OCI-LY7 (cell line): ENCODE data around the gene NAV3. TPM values are rescaled to one million over a fixed set of nuclear protein-coding genes. Genes with fewer than 3 reads are reported as not detected.
A peak's percentile ranks its signal among the peaks of the same experiment; 100 is the strongest.

Experiments used
- BruUV-seq: library from RNA; stranded (reverse); fragments of 400-500 nt; replicated peaks from 2 replicates; lab custom pipeline; 2021; lab: Mats Ljungman, UMichigan
- CTCF ChIA-PET: fragments of 300-600 bp; sonication (Branson Sonifier 250); formaldehyde crosslinking; loops from one replicate; lab custom pipeline; 2022; ENCODE audit warnings: antibody characterized with exemption; ENCODE audit not compliant: unreplicated experiment; lab: Charles Lee
- POLR2A ChIA-PET: fragments of 300-600 bp; sonication (Branson Sonifier 250); formaldehyde crosslinking; loops from one replicate; lab custom pipeline; 2022; ENCODE audit warnings: antibody characterized with exemption; lab: Charles Lee
- DNase-seq: peaks from one replicate; pipeline ENCODE4 v3.0.0-alpha.2; 2015; ENCODE audit warnings: low spot score
- H2AFZ ChIP-seq: fragments of 200-600 bp; sonication (generic), shearing (Covaris generic); 2 replicates; pipeline ENCODE4 v1.6.1; 2014; ENCODE audit warnings: mild to moderate bottlenecking, antibody characterized with exemption, low read length, moderate library complexity
- H3K27ac ChIP-seq: fragments of 200-600 bp; sonication (generic); 2 replicates; pipeline ENCODE4 v1.5.1; 2014; ENCODE audit warnings: mixed run types, low read depth, mild to moderate bottlenecking, moderate library complexity, low read length, inconsistent platforms; ENCODE audit not compliant: poor library complexity, severe bottlenecking
- H3K36me3 ChIP-seq: fragments of 200-600 bp; sonication (generic); 2 replicates; pipeline ENCODE4 v1.6.1; 2014; ENCODE audit warnings: mild to moderate bottlenecking, antibody characterized with exemption, low read length, moderate library complexity, mixed read lengths; ENCODE audit not compliant: insufficient read depth
- H3K4me1 ChIP-seq: fragments of 200-600 bp; sonication (generic); 2 replicates; pipeline ENCODE4 v1.5.1; 2014; ENCODE audit warnings: mild to moderate bottlenecking, low read length; ENCODE audit not compliant: insufficient read depth, poor library complexity, severe bottlenecking
- H3K4me2 ChIP-seq: fragments of 200-600 bp; sonication (generic); 2 replicates; pipeline ENCODE4 v1.6.1; 2014; ENCODE audit warnings: mild to moderate bottlenecking, low read length
- H3K4me3 ChIP-seq: fragments of 200-600 bp; sonication (generic); 2 replicates; pipeline ENCODE4 v1.5.1; 2014; ENCODE audit warnings: mild to moderate bottlenecking, low read depth, low read length; ENCODE audit not compliant: poor library complexity, severe bottlenecking
- H3K79me2 ChIP-seq: fragments of 200-600 bp; sonication (generic); 2 replicates; pipeline ENCODE4 v1.6.1; 2016; ENCODE audit warnings: low read depth, mild to moderate bottlenecking, low read length, moderate library complexity, mixed read lengths; ENCODE audit not compliant: insufficient read depth
- H3K9me2 ChIP-seq: fragments of 200-600 bp; sonication (generic); 2 replicates; pipeline ENCODE4 v1.6.1; 2016; ENCODE audit warnings: mild to moderate bottlenecking, low read length, mixed read lengths; ENCODE audit not compliant: insufficient read depth
- H3K9me3 ChIP-seq: fragments of 200-600 bp; sonication (generic); 2 replicates; pipeline ENCODE4 v1.6.1; 2014; ENCODE audit warnings: mild to moderate bottlenecking, mixed run types, low read length, mixed read lengths
- H4K20me1 ChIP-seq: fragments of 200-600 bp; sonication (generic); 2 replicates; pipeline ENCODE4 v1.6.1; 2014; ENCODE audit warnings: mild to moderate bottlenecking, antibody characterized with exemption, low read length, moderate library complexity, mixed read lengths; ENCODE audit not compliant: insufficient read depth
- EZH2phosphoT487 ChIP-seq: fragments of 200-600 bp; sonication (generic); IDR thresholded peaks from 2 replicates; pipeline ENCODE4 v1.6.1; 2018; ENCODE audit warnings: low read depth, borderline replicate concordance, mild to moderate bottlenecking, mixed run types, antibody characterized with exemption, low read length, moderate library complexity, mixed read lengths
- intact Hi-C: fragments of 100-400 bp; cut with micrococcal nuclease; formaldehyde crosslinking; loops from one replicate; pipeline ENCODE4 v1.10.0; 2022; ENCODE audit not compliant: unreplicated experiment
- total RNA-seq, 2 experiments: library from RNA; depleted of rRNA in 1 of 2; stranded (reverse); fragments of >200 nt in 1 of 2; shearing (Covaris generic) in 1 of 2; gene quantifications; 2 replicates each; pipeline ENCODE4 v1.2.3, GENCODE V29; 2014 to 2022
- TF ChIP-seq, protein P1 (sequence below): fragments of 200-600 bp; sonication (generic); conservative IDR thresholded peaks from 2 replicates; pipeline ENCODE4 v1.5.1; 2014; ENCODE audit warnings: mild to moderate bottlenecking, antibody characterized with exemption, low read length, moderate library complexity, mixed read lengths

NAV3 gene
- total RNA-seq, 2 experiments from 2014 or later, result 0.68 to 1.6 TPM

DNA sequence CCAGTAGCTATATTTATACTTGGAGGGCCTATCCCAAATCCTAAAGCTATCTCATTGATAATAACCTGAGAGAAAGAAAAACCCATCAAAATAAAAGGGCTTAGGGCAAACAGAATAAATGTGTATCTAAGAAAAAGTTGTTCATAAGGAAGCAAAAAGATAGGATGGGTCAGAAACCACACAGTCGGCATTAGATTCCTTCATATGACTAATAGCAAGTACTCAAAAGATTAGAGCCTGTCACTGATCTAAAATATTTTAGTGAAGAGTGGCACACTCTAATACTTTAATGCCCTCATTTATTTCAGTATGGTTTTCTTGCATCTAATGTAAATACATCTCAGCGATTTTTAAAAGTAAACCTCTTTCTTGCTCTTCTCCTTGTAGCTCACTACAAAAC is 17.1 kb upstream of the NAV3 start:
- TF ChIP-seq EZH2phosphoT487, result no peak
- TF ChIP-seq, protein P1, sequence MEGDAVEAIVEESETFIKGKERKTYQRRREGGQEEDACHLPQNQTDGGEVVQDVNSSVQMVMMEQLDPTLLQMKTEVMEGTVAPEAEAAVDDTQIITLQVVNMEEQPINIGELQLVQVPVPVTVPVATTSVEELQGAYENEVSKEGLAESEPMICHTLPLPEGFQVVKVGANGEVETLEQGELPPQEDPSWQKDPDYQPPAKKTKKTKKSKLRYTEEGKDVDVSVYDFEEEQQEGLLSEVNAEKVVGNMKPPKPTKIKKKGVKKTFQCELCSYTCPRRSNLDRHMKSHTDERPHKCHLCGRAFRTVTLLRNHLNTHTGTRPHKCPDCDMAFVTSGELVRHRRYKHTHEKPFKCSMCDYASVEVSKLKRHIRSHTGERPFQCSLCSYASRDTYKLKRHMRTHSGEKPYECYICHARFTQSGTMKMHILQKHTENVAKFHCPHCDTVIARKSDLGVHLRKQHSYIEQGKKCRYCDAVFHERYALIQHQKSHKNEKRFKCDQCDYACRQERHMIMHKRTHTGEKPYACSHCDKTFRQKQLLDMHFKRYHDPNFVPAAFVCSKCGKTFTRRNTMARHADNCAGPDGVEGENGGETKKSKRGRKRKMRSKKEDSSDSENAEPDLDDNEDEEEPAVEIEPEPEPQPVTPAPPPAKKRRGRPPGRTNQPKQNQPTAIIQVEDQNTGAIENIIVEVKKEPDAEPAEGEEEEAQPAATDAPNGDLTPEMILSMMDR, result no peak
- no peaks in the 10 kb centered on the region for H3K36me3 ChIP-seq
- H3K4me3 ChIP-seq, result no peak overlapping the region
- no peaks in the 10 kb centered on the region for H3K79me2 ChIP-seq
- no peaks in the 10 kb centered on the region for H3K9me2 ChIP-seq
- H2AFZ ChIP-seq, result peak overlapping the region; percentile 83
- no peak overlapping the region for H3K4me2 ChIP-seq
- H3K27ac ChIP-seq, result no peak overlapping the region
- DNase-seq, result no peak
- H4K20me1 ChIP-seq, result no peaks in the 10 kb centered on the region
- H3K4me1 ChIP-seq, result peaks cover 11% of the 10 kb centered on the region
- ChIA-PET POLR2A (no interaction called here), CTCF (no interaction called here)
- intact Hi-C loops, result no loop called here
- no peaks in the 10 kb centered on the region for H3K9me3 ChIP-seq
- BruUV-seq, result no TSS peak

DNA sequence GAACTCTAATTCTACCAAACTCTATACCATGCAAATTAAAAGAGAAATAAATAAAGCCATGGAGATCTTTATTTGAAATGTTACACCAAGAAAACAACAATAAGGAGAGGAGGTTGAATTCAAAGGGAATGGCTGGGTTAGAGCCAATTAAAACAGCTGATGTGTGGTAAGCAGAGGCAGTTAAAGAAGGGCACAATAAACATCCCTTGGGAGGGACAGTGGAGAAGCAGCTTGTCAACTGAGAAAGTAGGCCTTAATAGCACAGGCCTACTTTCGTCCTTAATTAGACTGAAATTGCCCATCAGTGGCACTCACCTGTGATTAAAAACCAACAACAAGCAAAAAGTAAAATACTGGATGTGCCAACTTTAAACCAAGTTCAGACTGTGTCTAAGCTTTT is 16.3 kb upstream of the NAV3 start:
- intact Hi-C loops, result no loop called here
- ChIA-PET CTCF (no interaction called here), POLR2A (no interaction called here)
- Histone ChIP-seq H3K27ac (no peak overlapping the region), H3K4me3 (no peak overlapping the region), H3K4me1 (peaks cover 11% of the 10 kb centered on the region), H3K79me2 (no peaks in the 10 kb centered on the region), H3K4me2 (no peak overlapping the region), H3K36me3 (no peaks in the 10 kb centered on the region), H4K20me1 (no peaks in the 10 kb centered on the region), H2AFZ (peak overlapping the region; percentile 83), H3K9me3 (no peaks in the 10 kb centered on the region), H3K9me2 (no peaks in the 10 kb centered on the region)
- DNase-seq, result no peak
- BruUV-seq, result no TSS peak
- no peak for TF ChIP-seq EZH2phosphoT487
- TF ChIP-seq, protein P1, result no peak

DNA sequence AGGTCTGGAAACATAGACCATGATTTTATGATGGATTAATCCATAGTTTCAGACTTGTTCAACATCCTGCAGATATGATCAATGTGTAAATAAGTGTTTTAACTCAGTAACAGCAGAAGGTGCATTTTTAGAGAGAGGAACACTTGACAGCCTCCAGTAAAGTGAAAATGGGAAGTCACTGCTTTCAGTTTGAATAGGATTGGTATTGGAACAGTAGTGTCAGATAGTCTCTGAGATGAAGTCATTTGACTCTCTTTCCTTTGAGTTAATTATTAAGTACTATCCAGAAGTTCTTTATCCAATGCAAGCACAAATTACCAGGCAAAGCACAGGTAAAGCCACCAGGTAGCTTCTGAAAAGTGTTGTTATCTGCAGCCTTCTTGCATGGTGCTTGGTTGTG is 14.5 kb upstream of the NAV3 start:
- intact Hi-C loops, result no loop called here
- H3K9me3 ChIP-seq, result no peaks in the 10 kb centered on the region
- TF ChIP-seq, protein P1, result no peak
- TF ChIP-seq EZH2phosphoT487, result no peak
- H3K4me1 ChIP-seq, result peaks cover 11% of the 10 kb centered on the region
- no peak overlapping the region for H2AFZ ChIP-seq
- no TSS peak for BruUV-seq
- no peaks in the 10 kb centered on the region for H3K36me3 ChIP-seq
- H4K20me1 ChIP-seq, result no peaks in the 10 kb centered on the region
- CTCF ChIA-PET, result no interaction called here
- no peak overlapping the region for H3K4me2 ChIP-seq
- no peak overlapping the region for H3K4me3 ChIP-seq
- DNase-seq, result no peak
- POLR2A ChIA-PET, result interaction anchor here (1.0 kb wide), 1 partner anchor 16 kb away, joined by 3 read pairs; no protein-coding TSS in a partner anchor
- no peaks in the 10 kb centered on the region for H3K79me2 ChIP-seq
- H3K9me2 ChIP-seq, result no peaks in the 10 kb centered on the region
- no peak overlapping the region for H3K27ac ChIP-seq
